Measurements from ENCODE around the gene PLTP. TPM values are rescaled to one million over a fixed set of nuclear protein-coding genes. Genes with fewer than 3 reads are reported as not detected.

The PLTP gene
- total and polyA plus RNA-seq, 2 of the 13 experiments (the other 11 are each of a cell fraction or from before 2014, with no cell fraction given), result 16.9 to 28.6 TPM

DNA sequence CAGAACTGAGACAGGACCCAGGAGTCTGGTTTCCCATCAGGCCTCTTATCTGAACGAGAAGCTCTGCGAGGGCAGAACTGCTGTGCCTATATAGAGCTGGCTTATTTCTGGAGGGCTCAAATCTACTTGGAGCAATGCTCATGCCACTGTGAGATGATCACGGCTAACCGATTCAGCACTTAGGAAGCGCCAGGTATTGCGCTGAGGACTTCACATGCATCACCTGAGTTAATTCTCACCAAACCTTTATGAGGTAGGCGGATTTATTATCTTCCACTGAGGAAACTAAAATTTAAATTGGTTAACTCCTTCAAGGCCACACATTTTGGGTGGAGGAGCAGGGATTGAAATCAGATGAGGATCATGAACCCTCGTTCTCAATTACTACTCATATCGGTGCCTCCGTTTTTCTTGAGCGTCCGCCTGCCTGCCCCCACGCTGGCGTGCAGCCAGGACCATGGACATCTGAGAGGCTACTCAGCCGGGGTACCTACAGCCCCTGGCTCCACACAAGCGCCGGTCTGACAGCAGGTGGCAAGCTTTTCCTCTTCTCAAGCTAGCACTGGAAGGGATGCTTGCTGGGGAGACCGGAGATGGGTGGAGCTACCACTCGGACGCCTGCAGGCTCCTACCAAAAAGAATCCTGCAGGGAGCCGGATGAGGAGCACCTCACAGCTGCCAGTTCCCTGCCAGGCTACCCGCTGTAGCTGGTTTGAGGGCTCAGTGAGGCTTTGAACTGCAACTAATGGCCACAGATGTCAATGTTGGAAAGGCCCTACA is 21.5 kb upstream of the PLTP start (continued):
- TF ChIP-seq ZNF317 (CRISPR knock-in tag; IDR thresholded peaks at IDR 0.05) (no peak; the same call in 1 of the 2 replicates), ZNF703 (CRISPR knock-in tag; IDR thresholded peaks at IDR 0.05; ENCODE audit: borderline replicate concordance) (0 out of 2 replicates have a peak, but pooled peaks have one; percentile 74), BCL6 (CRISPR knock-in tag; IDR thresholded peaks at IDR 0.05) (peak; percentile 51; the same call in 1 of the 2 replicates), HDAC1 (CRISPR knock-in tag; IDR thresholded peaks at IDR 0.05) (peak; percentile 59; the same call in 1 of the 2 replicates), ZFP62 (CRISPR knock-in tag; IDR thresholded peaks at IDR 0.05) (no peak), ZNF557 (CRISPR knock-in tag; IDR thresholded peaks at IDR 0.05) (no peak; the same call in 1 of the 2 replicates), ZNF777 (CRISPR knock-in tag; IDR thresholded peaks at IDR 0.05) (no peak), ISL2 (CRISPR knock-in tag; IDR thresholded peaks at IDR 0.05) (0 out of 2 replicates have a peak, but pooled peaks have one; percentile 26), POLR2G (IDR thresholded peaks at IDR 0.05; ENCODE audit: low read depth, low read length) (peak; percentile 58), RARG (CRISPR knock-in tag; IDR thresholded peaks at IDR 0.05; ENCODE audit: low read depth) (no peak; the same call in 1 of the 2 replicates), ELF1 (CRISPR knock-in tag; IDR thresholded peaks at IDR 0.05) (no peak), KLF12 (CRISPR knock-in tag; IDR thresholded peaks at IDR 0.05; ENCODE audit: borderline replicate concordance) (peak; percentile 88), RARA (CRISPR knock-in tag; IDR thresholded peaks at IDR 0.05) (peak; percentile 38; the same call in 1 of the 2 replicates), ZMYM2 (CRISPR knock-in tag; IDR thresholded peaks at IDR 0.05) (no peak), ZZZ3 (CRISPR knock-in tag; IDR thresholded peaks at IDR 0.05; ENCODE audit: borderline replicate concordance) (peak; percentile 60; the same call in 1 of the 2 replicates), SMAD3 (CRISPR knock-in tag; IDR thresholded peaks at IDR 0.05) (no peak; the same call in 1 of the 2 replicates), HIVEP1 (CRISPR knock-in tag; IDR thresholded peaks at IDR 0.05) (no peak), ZNF343 (CRISPR knock-in tag; IDR thresholded peaks at IDR 0.05) (no peak; the same call in 1 of the 2 replicates)
- TF ChIP-seq, protein P1, sequence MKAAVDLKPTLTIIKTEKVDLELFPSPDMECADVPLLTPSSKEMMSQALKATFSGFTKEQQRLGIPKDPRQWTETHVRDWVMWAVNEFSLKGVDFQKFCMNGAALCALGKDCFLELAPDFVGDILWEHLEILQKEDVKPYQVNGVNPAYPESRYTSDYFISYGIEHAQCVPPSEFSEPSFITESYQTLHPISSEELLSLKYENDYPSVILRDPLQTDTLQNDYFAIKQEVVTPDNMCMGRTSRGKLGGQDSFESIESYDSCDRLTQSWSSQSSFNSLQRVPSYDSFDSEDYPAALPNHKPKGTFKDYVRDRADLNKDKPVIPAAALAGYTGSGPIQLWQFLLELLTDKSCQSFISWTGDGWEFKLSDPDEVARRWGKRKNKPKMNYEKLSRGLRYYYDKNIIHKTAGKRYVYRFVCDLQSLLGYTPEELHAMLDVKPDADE (CRISPR knock-in tag; IDR thresholded peaks at IDR 0.05), result no peak; the same call in 1 of the 2 replicates
- TF ChIP-seq, protein P2, sequence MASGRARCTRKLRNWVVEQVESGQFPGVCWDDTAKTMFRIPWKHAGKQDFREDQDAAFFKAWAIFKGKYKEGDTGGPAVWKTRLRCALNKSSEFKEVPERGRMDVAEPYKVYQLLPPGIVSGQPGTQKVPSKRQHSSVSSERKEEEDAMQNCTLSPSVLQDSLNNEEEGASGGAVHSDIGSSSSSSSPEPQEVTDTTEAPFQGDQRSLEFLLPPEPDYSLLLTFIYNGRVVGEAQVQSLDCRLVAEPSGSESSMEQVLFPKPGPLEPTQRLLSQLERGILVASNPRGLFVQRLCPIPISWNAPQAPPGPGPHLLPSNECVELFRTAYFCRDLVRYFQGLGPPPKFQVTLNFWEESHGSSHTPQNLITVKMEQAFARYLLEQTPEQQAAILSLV (CRISPR knock-in tag; IDR thresholded peaks at IDR 0.05; ENCODE audit: borderline replicate concordance), result no peak
- TF ChIP-seq, protein P3, sequence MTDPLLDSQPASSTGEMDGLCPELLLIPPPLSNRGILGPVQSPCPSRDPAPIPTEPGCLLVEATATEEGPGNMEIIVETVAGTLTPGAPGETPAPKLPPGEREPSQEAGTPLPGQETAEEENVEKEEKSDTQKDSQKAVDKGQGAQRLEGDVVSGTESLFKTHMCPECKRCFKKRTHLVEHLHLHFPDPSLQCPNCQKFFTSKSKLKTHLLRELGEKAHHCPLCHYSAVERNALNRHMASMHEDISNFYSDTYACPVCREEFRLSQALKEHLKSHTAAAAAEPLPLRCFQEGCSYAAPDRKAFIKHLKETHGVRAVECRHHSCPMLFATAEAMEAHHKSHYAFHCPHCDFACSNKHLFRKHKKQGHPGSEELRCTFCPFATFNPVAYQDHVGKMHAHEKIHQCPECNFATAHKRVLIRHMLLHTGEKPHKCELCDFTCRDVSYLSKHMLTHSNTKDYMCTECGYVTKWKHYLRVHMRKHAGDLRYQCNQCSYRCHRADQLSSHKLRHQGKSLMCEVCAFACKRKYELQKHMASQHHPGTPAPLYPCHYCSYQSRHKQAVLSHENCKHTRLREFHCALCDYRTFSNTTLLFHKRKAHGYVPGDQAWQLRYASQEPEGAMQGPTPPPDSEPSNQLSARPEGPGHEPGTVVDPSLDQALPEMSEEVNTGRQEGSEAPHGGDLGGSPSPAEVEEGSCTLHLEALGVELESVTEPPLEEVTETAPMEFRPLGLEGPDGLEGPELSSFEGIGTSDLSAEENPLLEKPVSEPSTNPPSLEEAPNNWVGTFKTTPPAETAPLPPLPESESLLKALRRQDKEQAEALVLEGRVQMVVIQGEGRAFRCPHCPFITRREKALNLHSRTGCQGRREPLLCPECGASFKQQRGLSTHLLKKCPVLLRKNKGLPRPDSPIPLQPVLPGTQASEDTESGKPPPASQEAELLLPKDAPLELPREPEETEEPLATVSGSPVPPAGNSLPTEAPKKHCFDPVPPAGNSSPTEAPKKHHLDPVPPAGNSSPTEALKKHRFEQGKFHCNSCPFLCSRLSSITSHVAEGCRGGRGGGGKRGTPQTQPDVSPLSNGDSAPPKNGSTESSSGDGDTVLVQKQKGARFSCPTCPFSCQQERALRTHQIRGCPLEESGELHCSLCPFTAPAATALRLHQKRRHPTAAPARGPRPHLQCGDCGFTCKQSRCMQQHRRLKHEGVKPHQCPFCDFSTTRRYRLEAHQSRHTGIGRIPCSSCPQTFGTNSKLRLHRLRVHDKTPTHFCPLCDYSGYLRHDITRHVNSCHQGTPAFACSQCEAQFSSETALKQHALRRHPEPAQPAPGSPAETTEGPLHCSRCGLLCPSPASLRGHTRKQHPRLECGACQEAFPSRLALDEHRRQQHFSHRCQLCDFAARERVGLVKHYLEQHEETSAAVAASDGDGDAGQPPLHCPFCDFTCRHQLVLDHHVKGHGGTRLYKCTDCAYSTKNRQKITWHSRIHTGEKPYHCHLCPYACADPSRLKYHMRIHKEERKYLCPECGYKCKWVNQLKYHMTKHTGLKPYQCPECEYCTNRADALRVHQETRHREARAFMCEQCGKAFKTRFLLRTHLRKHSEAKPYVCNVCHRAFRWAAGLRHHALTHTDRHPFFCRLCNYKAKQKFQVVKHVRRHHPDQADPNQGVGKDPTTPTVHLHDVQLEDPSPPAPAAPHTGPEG (CRISPR knock-in tag; IDR thresholded peaks at IDR 0.05), result 0 out of 2 replicates have a peak, but pooled peaks have one; percentile 57

Measured in HepG2 (cell line).